ENCODE data around the gene IFNAR2.

- no peak for TF ChIP-seq POLR2AphosphoS5 (IDR thresholded peaks at IDR 0.05; ENCODE audit: borderline replicate concordance, low read depth, low read length)
- no peak for TF ChIP-seq EZH2 (IDR thresholded peaks at IDR 0.05)
These were observed 15.7 kb downstream of the IFNAR2 start for GRCh38 chr21:33245289-33245918.
